Thyroid gland (tissue), 4 donors: Measurements from ENCODE around the gene ENOX2. TPM values are rescaled to one million over a fixed set of nuclear protein-coding genes. Genes with fewer than 3 reads are reported as not detected.

ENCODE experiments used
- DNase-seq, 2 donors: peaks; one replicate each; pipeline ENCODE4 v3.0.0-alpha.2; 2019
- H3K27ac ChIP-seq, 3 donors: fragments of 200-600 bp; sonication (generic); 1 replicate in 2 of 3; 2 replicates in 1 of 3; pipeline ENCODE4 v1.5.1; 2016 to 2019; ENCODE audit warnings: mild to moderate bottlenecking in 1 of 3, moderate library complexity in 1 of 3
- H3K27me3 ChIP-seq: fragments of 200-600 bp; sonication (generic); one replicate; pipeline ENCODE4 v1.5.1; 2019
- H3K36me3 ChIP-seq, 2 donors: fragments of 200-600 bp; sonication (generic); one replicate each; pipeline ENCODE4 v1.5.1; 2016 to 2019
- H3K4me1 ChIP-seq, 2 donors: fragments of 200-600 bp; sonication (generic); one replicate each; pipeline ENCODE4 v1.5.1; 2017 to 2019
- H3K4me3 ChIP-seq, 3 donors: fragments of 200-600 bp; sonication (generic); replicated peaks in 1 of 3; 1 replicate in 2 of 3; 2 replicates in 1 of 3; pipeline ENCODE4 v1.5.1; 2016; ENCODE audit warnings: mild to moderate bottlenecking in 1 of 3
- H3K9me3 ChIP-seq: fragments of 200-600 bp; sonication (generic); one replicate; pipeline ENCODE4 v1.5.1; 2017
- POLR2A ChIP-seq, 2 donors: fragments of 450-650 bp; IDR thresholded peaks; one replicate each; pipeline ENCODE4 v1.6.1; 2017; ENCODE audit warnings: antibody characterized with exemption in 2 of 2, mild to moderate bottlenecking in 2 of 2, moderate library complexity in 1 of 2
- WGBS, 2 donors: methylation state at CpG; one replicate each; pipeline ENCODE4 v1.1.5; 2017; 5-methylcytosine and 5-hydroxymethylcytosine counted together
- intact Hi-C: fragments of 100-400 bp; cut with DNase I; formaldehyde crosslinking; loops from one replicate; pipeline ENCODE4 v1.15.1; 2023
- total RNA-seq, 4 donors: library from RNA; depleted of rRNA; stranded (reverse); fragments of >200 nt; gene quantifications; one replicate each; pipeline ENCODE4 v1.2.3, GENCODE V29; 2016
- TF ChIP-seq, protein P1 (sequence below), 6 experiments: fragments of 200-600 bp in 3 of 6; fragments of 450-650 bp in 3 of 6; sonication (generic) in 3 of 6; IDR thresholded peaks; one replicate each; pipeline ENCODE4 v1.5.1; 2016 to 2019; ENCODE audit warnings: antibody characterized with exemption in 6 of 6, mild to moderate bottlenecking in 2 of 6, inconsistent platforms in 1 of 6, moderate library complexity in 1 of 6

ENOX2 gene
- total RNA-seq, 4 donors from 2014 or later, result 11.8 to 25.2 (median 20.1) TPM

- Histone ChIP-seq H3K27me3 (no peaks in the 10 kb centered on the region), H3K4me3 (no peak overlapping the region), H3K27ac (no peak overlapping the region), H3K9me3 (no peaks in the 10 kb centered on the region), H3K36me3 (no peaks in the 10 kb centered on the region), H3K4me1 (no peaks in the 10 kb centered on the region)
- DNase-seq, result no peak
- intact Hi-C loops, result no loop called here
- WGBS, 2 donors, result 89 to 100% methylated on average over 1 of the region's 1 CpG
- TF ChIP-seq, protein P1, sequence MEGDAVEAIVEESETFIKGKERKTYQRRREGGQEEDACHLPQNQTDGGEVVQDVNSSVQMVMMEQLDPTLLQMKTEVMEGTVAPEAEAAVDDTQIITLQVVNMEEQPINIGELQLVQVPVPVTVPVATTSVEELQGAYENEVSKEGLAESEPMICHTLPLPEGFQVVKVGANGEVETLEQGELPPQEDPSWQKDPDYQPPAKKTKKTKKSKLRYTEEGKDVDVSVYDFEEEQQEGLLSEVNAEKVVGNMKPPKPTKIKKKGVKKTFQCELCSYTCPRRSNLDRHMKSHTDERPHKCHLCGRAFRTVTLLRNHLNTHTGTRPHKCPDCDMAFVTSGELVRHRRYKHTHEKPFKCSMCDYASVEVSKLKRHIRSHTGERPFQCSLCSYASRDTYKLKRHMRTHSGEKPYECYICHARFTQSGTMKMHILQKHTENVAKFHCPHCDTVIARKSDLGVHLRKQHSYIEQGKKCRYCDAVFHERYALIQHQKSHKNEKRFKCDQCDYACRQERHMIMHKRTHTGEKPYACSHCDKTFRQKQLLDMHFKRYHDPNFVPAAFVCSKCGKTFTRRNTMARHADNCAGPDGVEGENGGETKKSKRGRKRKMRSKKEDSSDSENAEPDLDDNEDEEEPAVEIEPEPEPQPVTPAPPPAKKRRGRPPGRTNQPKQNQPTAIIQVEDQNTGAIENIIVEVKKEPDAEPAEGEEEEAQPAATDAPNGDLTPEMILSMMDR (IDR thresholded peaks at IDR 0.05), result no peak
- no peak for TF ChIP-seq POLR2A (IDR thresholded peaks at IDR 0.05)
These were observed 144.9 kb downstream of the ENOX2 start for GRCh38 chrX:130758072-130758471.

GRCh38 chrX:130756233-130756632 is 146.8 kb downstream of the ENOX2 start:
- no peak overlapping the region for H3K4me3 ChIP-seq
- intact Hi-C loops, result no loop called here
- WGBS, 2 donors, result 77 to 93% methylated on average over 3 to 4 of the region's 4 CpGs
- no peaks in the 10 kb centered on the region for H3K36me3 ChIP-seq
- TF ChIP-seq, protein P1 (IDR thresholded peaks at IDR 0.05), result no peak
- no peak for TF ChIP-seq POLR2A (IDR thresholded peaks at IDR 0.05)
- H3K27me3 ChIP-seq, result no peaks in the 10 kb centered on the region
- H3K27ac ChIP-seq, result no peak overlapping the region
- no peaks in the 10 kb centered on the region for H3K9me3 ChIP-seq
- no peaks in the 10 kb centered on the region for H3K4me1 ChIP-seq
- DNase-seq, result no peak

DNA sequence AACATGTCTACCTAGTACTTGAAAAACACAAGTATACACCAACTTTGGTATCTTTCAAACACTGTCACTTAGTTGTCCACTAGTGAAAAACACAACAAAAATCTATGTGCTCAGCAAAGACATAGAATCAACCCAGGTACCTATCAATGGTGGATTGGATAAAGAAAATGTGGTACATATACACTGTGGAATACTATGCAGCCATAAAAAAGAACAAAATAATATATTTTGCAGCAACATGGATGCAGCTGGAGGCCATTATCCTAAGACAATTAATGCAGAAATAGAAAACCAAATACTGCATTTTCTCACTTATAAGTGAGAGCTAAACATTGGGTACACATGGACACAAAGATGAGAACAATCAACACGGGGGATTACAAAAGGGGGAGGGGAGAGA is 148.7 kb downstream of the ENOX2 start:
- DNase-seq, result no peak
- Histone ChIP-seq H3K4me1 (no peaks in the 10 kb centered on the region), H3K36me3 (no peaks in the 10 kb centered on the region), H3K4me3 (no peak overlapping the region), H3K27ac (no peak overlapping the region), H3K27me3 (no peaks in the 10 kb centered on the region), H3K9me3 (no peaks in the 10 kb centered on the region)
- intact Hi-C loops, result no loop called here
- WGBS, 2 donors, result 94 to 100% methylated on average over 1 of the region's 1 CpG
- TF ChIP-seq, protein P1 (IDR thresholded peaks at IDR 0.05), result no peak
- TF ChIP-seq POLR2A (IDR thresholded peaks at IDR 0.05), result no peak

DNA sequence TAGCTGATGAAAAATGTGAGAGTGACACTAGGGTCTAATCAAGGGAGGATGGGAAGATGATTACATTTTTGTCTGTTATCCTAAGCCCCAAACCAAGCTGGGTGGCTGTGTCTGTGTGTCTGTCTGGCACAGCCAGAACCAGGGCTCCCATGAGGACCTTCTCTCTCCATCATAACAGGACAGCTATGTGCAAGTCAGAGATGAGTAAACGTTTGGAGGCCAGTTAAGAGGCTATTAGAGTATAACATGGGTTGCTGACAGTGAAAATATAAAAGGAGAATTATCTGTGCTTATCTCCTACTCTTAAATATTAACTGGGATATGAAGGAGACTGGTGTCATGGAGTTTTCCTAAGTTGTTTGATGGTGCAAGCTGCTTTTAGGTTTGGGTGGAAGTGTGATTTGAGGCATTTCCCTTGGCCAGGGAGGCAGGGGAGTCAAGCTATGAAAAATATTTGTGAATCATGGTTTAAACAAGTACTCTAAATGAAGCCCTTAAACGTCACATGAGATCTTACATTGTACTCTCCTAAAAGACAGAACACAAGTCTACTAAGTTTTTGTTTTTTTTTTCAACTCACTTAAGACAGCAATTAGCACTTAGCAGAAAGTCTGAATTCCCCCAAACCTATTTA is 156.2 kb downstream of the ENOX2 start:
- no peak for DNase-seq
- Histone ChIP-seq H3K4me3 (no peak overlapping the region), H3K27me3 (no peaks in the 10 kb centered on the region), H3K9me3 (no peaks in the 10 kb centered on the region), H3K27ac (no peak overlapping the region), H3K36me3 (no peaks in the 10 kb centered on the region), H3K4me1 (no peaks in the 10 kb centered on the region)
- intact Hi-C loops, result no loop called here
- TF ChIP-seq, protein P1 (IDR thresholded peaks at IDR 0.05), result no peak
- no peak for TF ChIP-seq POLR2A (IDR thresholded peaks at IDR 0.05)
- 43 to 46% methylated on average over 2 of the region's 2 CpGs for WGBS, 2 donors

GRCh38 chrX:130746077-130746476 is 156.9 kb downstream of the ENOX2 start:
- TF ChIP-seq POLR2A (IDR thresholded peaks at IDR 0.05), result no peak
- TF ChIP-seq, protein P1 (IDR thresholded peaks at IDR 0.05), result no peak
- no peaks in the 10 kb centered on the region for H3K4me1 ChIP-seq
- no peak overlapping the region for H3K4me3 ChIP-seq
- H3K36me3 ChIP-seq, result no peaks in the 10 kb centered on the region
- WGBS, 2 donors, result 79 to 80% methylated on average over 3 of the region's 3 CpGs
- H3K27me3 ChIP-seq, result no peaks in the 10 kb centered on the region
- no peaks in the 10 kb centered on the region for H3K9me3 ChIP-seq
- H3K27ac ChIP-seq, result no peak overlapping the region
- DNase-seq, result no peak
- intact Hi-C loops, result no loop called here
